LHCN-M2 (cell line): Measurements from ENCODE around the gene SLC22A23. TPM values are rescaled to one million over a fixed set of nuclear protein-coding genes. Genes with fewer than 3 reads are reported as not detected.
A peak's percentile ranks its signal among the peaks of the same experiment; 100 is the strongest.

ENCODE experiments used
- DNase-seq: peaks from one replicate; pipeline ENCODE4 v3.0.0-alpha.2; 2012; ENCODE audit warnings: low read depth
- total RNA-seq: library from RNA; depleted of rRNA; stranded (reverse); fragments of >200 nt; gene quantifications from 2 replicates; pipeline ENCODE4 v1.2.3, GENCODE V29; 2014

SLC22A23 gene
- total RNA-seq, 1 experiment from 2014 or later, result 1.6 TPM

DNA sequence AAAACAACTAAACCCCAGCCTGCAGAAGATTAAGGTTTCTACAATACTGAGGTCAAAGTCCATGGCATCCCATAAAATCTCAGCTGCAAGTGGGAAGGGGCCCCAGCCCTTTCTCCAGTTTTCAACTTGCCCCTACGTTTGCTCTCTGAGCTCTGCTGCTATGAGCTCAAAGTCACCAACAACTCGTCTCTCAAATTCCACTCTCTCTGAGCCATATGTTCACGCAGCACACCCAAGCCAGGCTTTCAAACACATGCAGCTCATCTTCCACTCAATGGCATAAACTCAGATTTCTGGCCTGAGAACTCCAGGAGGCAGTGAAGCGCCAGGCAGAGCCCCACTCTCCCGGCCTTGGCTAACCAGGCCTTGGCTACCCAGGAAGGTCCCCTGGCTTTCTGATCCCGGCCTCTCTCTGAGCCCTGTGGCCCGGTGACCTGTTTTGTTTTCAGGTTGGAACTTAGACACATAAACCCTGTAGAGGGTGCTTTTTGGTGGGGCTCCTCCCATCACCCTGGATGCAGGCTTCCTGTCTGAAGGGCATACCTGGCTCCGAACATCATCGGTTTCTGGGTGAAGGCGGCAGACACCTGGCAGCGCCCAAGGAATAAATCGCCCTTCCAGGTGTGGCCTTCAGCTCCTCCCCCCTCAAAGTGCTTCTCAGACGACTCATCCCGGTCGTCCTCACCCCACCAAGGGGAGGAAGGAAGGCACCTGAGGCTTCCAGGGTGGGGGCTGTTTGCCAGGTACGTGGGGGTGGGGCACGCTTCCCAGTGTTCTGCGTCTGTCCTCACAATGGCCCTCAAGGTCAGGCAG is 12.4 kb downstream of the SLC22A23 start:
- no peak for DNase-seq

DNA sequence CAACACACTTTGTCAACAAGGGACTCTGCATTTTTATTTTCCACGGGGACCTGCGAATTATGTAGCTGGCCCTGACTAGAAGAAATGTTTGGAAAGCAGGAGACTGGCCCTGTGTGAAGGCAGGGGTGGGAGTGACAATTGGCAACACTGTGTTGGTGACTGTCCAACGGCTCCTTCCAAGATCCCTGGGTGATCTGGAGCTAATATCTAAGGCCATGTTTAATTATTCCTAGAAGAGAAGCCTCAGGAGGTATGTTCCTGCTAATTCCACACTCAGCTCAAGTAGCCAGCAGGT is 13.7 kb downstream of the SLC22A23 start:
- no peak for DNase-seq

DNA sequence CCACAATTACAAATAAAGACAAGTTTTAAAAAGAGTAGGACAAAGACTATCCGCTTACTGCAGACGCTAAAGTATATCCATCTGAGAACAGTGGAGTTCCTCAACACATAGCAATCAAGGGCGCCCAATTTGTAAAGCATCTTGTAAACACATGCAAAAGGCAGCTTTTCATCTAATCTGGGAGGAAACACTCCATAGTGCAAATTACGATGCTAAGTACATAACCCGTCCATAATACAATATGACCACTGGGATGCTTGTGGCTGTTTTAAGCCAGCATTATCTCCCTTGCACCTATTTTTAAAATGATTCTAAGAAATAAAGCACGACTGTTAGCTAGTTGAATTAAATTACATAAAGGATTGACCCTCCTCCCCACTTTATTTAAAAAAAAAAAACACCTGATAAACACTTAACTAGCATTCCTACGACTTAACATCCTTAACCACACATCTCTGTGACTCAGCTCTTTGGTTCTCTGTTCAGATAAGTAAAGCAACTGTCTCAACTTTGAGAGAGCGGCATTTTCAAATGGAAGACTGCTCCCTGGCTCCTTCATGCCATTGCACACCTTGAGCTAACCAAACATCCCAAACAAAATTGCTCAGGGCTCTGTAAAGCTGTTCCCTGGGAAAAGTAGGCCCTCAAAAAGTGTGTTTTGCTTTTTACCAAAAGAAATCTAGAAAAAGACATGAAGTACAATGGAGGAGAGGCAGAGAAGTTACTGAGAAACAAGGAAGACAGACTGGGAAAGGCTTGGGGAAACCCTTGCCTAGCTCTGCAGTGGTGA is 14.2 kb downstream of the SLC22A23 start:
- peak; percentile 73 for DNase-seq

GRCh38 chr6:3440911-3441310 is 15.9 kb downstream of the SLC22A23 start:
- DNase-seq, result no peak

GRCh38 chr6:3439961-3440360 is 16.9 kb downstream of the SLC22A23 start:
- DNase-seq, result no peak

GRCh38 chr6:3438190-3439167 is 18.4 kb downstream of the SLC22A23 start:
- DNase-seq, result peak; percentile 78

- DNase-seq, result peak; percentile 67
These were observed 23.8 kb downstream of the SLC22A23 start for GRCh38 chr6:3433005-3433404.

GRCh38 chr6:3432416-3432815 is 24.4 kb downstream of the SLC22A23 start:
- DNase-seq, result no peak

- DNase-seq, result no peak
These were observed 24.9 kb downstream of the SLC22A23 start for GRCh38 chr6:3431994-3432393.

GRCh38 chr6:3429211-3429610 is 27.6 kb downstream of the SLC22A23 start:
- DNase-seq, result no peak

GRCh38 chr6:3428700-3429099 is 28.1 kb downstream of the SLC22A23 start:
- no peak for DNase-seq

GRCh38 chr6:3428247-3428646 is 28.6 kb downstream of the SLC22A23 start:
- DNase-seq, result no peak

DNA sequence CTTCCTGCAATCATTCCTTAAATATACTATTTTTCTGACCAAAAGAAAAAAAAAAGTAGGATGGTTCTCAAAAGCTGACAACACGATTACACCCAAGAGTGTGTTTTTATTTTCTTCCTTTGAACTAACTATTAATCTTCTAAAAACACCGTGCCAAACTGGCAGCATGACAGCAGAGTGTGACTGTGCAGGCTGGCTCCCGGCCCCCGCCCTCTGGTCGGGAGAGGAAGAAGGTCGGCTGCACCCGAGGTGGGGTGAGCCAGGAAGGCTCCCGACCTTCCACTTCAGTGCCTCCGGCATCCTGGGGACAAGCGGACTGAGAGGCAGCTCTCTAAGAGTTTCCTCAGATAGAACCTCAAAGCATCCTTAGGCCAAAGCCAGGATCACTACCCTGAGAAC is 29.2 kb downstream of the SLC22A23 start:
- DNase-seq, result no peak

GRCh38 chr6:3426927-3427686 is 29.7 kb downstream of the SLC22A23 start:
- DNase-seq, result no peak

GRCh38 chr6:3426091-3426926 is 30.5 kb downstream of the SLC22A23 start:
- DNase-seq, result no peak

- DNase-seq, result no peak
These were observed 31.3 kb downstream of the SLC22A23 start for GRCh38 chr6:3425574-3425973.

DNA sequence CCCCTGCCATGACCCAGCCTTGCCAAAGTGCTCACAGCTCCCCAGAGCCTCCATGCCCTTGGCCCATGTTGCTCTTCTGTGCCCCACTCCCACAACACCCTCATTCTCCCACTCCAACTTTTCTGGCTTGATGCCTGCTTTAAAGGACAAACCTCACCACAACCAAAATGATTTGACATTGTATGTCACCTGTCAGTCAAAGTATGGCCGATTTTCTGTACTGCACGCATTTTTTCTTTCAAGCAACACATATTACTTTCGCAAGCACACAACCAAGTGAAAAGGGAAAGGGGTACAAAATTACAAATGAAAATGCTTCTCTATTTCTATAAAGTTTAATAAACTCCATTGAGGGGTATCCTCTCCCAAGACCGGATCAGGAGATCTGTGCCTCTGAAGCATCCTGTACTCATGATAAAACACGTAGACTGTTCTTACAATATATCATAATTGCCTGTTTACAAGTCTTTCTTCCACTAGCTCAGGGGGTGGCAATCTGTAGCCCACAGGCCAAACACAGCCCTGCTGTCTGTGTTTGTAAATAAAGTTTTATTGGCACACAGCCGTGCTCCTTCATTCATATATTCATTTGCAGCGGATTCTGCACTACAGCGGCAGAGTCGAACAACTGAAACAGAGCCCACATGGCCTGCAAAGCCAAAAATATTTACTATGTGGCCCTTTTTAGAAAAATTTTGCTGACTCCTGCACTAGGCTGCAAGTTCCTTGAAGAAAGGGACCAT is 32.5 kb downstream of the SLC22A23 start:
- no peak for DNase-seq

- DNase-seq, result no peak
These were observed 33.2 kb downstream of the SLC22A23 start for GRCh38 chr6:3423439-3424184.
